DOHH2 (cell line): ENCODE measurements around the gene MALL.

Experiments
- CTCF ChIP-seq: fragments of 200-600 bp; sonication (generic); IDR thresholded peaks from one replicate; pipeline ENCODE4 v1.5.1; 2014; ENCODE audit warnings: antibody characterized with exemption, mild to moderate bottlenecking, low read depth, low read length; ENCODE audit not compliant: poor library complexity, severe bottlenecking
- EZH2phosphoT487 ChIP-seq: fragments of 200-600 bp; sonication (generic); IDR thresholded peaks from 2 replicates; pipeline ENCODE4 v1.6.1; 2017; ENCODE audit warnings: borderline replicate concordance, mild to moderate bottlenecking, antibody characterized with exemption, low read length, moderate library complexity, mixed read lengths

DNA sequence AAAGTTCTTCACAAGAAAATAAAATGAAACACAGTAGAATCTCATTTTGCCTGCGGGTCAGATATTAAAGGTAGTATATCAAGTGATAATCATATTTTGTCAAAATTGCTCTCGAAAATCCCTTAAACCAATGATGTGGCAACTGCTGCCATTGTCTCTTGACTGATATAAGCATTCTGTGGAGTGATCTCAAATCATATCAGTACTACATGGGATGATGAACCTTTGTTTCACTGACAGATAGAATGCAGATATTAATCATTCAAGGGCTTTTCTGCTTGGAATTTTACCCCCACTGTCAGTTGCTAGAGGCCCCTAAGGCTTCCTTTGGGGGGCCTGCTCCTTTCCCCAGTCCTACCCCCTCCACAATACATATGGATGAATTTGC, 31.3 kb upstream of the MALL start:
- TF ChIP-seq CTCF (no peak), EZH2phosphoT487 (no peak)
